ENCODE results near the gene ZNF664. TPM values are rescaled to one million over a fixed set of nuclear protein-coding genes. Genes with fewer than 3 reads are reported as not detected.
A peak's percentile ranks its signal among the peaks of the same experiment; 100 is the strongest.

The ZNF664 gene
- total RNA-seq, 2 donors from 2014 or later = 53.1 to 56.2 TPM

DNA sequence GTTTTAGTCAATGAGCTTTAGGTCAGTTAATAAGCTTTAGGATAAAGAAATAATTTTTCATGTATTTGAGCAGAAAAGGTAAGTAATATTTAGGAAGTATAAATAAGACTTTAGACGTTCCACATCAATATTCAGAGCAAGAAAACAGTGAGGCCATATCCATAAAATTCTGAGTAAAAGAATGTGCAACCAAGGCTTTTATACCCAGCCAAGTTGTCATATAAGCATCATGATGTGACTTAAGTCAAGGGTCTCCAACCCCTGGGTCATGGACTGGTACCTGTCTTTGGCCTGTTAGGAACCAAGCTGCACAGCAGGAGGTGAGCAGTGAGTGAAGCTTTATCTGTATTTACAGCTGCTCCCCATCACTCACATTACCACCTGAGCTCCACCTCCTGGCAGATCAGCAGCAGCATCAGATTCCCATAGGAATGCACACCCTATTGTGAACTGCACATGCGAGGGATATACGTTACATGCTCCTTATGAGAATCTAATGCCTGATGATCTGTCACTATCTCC lies 74.1 kb downstream of the ZNF664 start:
- Histone ChIP-seq H3K36me3 (no peaks in the 10 kb centered on the region), H3K27me3 (no peaks in the 10 kb centered on the region), H3K4me3 (no peak overlapping the region), H3K4me1 (peaks cover 0 to 11% of the 10 kb centered on the region in 2 donors), H3K27ac (no peak overlapping the region), H3K9me3 (peaks cover 0 to 19% of the 10 kb centered on the region in 2 donors)
- DNase-seq (ENCODE audit: low spot score) = no peak
- no peak for TF ChIP-seq CTCF (IDR thresholded peaks at IDR 0.05)

GRCh38 chr12:124049451-124050094 lies 76.6 kb downstream of the ZNF664 start:
- TF ChIP-seq CTCF (IDR thresholded peaks at IDR 0.05) = no peak
- peaks cover 0 to 11% of the 10 kb centered on the region in 2 donors for H3K4me1 ChIP-seq
- H3K9me3 ChIP-seq = peaks cover 0 to 19% of the 10 kb centered on the region in 2 donors
- no peak for DNase-seq (ENCODE audit: low spot score)
- H3K27ac ChIP-seq = no peak overlapping the region
- no peak overlapping the region for H3K4me3 ChIP-seq
- H3K36me3 ChIP-seq = no peaks in the 10 kb centered on the region
- no peaks in the 10 kb centered on the region for H3K27me3 ChIP-seq

GRCh38 chr12:124053851-124054250 lies 80.8 kb downstream of the ZNF664 start:
- TF ChIP-seq CTCF (IDR thresholded peaks at IDR 0.05) = peak in 1 of 2 donors; percentile 77
- peaks cover 0 to 11% of the 10 kb centered on the region in 2 donors for H3K4me1 ChIP-seq
- DNase-seq (ENCODE audit: low spot score) = no peak

DNA sequence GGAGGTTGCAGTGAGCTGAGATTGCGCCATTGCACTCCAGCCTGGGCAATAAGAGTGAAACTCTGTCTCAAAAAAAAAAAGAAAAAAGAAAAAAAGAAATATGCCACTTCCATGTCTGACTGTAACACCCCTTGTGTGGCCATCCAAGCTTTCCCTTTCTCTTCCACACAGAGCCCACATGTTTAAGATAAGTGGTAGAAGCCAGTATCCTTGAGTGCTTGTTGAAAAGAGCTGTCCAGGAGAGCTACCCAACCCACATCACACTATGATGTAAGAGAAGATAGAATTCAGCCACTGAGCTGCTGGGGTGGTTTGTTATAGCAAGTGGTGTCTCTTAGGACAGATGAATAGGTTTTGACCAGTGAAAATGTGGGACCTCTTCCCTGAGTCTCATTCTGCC lies 82.1 kb downstream of the ZNF664 start:
- H3K4me3 ChIP-seq = no peak overlapping the region
- TF ChIP-seq CTCF (IDR thresholded peaks at IDR 0.05) = no peak
- H3K36me3 ChIP-seq = no peaks in the 10 kb centered on the region
- no peaks in the 10 kb centered on the region for H3K9me3 ChIP-seq
- H3K27ac ChIP-seq = no peak overlapping the region
- H3K4me1 ChIP-seq = no peaks in the 10 kb centered on the region
- no peak for DNase-seq (ENCODE audit: low spot score)
- no peaks in the 10 kb centered on the region for H3K27me3 ChIP-seq

More at GRCh38 chr12:124053851-124054250, 80.8 kb downstream of the ZNF664 start:
- no peaks in the 10 kb centered on the region for H3K27me3 ChIP-seq
- no peak overlapping the region for H3K4me3 ChIP-seq
- no peaks in the 10 kb centered on the region for H3K9me3 ChIP-seq
- H3K27ac ChIP-seq = no peak overlapping the region
- H3K36me3 ChIP-seq = no peaks in the 10 kb centered on the region

DNA sequence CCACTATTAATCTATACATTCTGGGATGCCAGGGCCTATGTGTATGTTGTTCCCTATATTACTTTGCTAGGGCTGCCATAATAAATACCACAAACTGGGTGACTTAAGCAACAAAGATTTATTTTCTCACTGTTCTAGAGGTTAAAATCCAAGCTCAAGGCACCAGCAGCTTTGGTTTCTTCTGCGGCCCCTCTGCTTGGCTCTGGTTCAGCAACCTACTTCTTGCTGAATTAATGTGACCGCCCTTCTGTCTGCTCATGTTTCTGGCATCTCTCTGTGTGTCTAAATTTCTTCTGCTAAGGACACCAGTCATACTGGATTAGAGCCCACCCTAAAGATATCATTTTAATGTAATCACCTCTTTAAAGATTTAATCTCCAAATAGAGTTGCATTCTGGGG lies 84.7 kb downstream of the ZNF664 start:
- DNase-seq (ENCODE audit: low spot score) = no peak
- TF ChIP-seq CTCF (IDR thresholded peaks at IDR 0.05) = no peak
- H3K9me3 ChIP-seq = no peaks in the 10 kb centered on the region
- H3K36me3 ChIP-seq = no peaks in the 10 kb centered on the region
- H3K4me3 ChIP-seq = no peak overlapping the region
- no peaks in the 10 kb centered on the region for H3K27me3 ChIP-seq
- H3K27ac ChIP-seq = no peak overlapping the region
- H3K4me1 ChIP-seq = no peaks in the 10 kb centered on the region

- no peak for DNase-seq (ENCODE audit: low spot score)
Observed at GRCh38 chr12:124059752-124060151, 86.7 kb downstream of the ZNF664 start.

More at GRCh38 chr12:124059752-124060151, 86.7 kb downstream of the ZNF664 start:
- H3K36me3 ChIP-seq = no peaks in the 10 kb centered on the region
- H3K27me3 ChIP-seq = no peaks in the 10 kb centered on the region
- no peaks in the 10 kb centered on the region for H3K4me1 ChIP-seq
- no peaks in the 10 kb centered on the region for H3K9me3 ChIP-seq
- no peak overlapping the region for H3K27ac ChIP-seq
- H3K4me3 ChIP-seq = no peak overlapping the region
- no peak for TF ChIP-seq CTCF (IDR thresholded peaks at IDR 0.05)

All from right atrium auricular region (tissue), 2 donors.